GM03348 (cell line): ENCODE results near the gene KCNN4.
"Not testable (repeated sequence)": the region's sequence is repeated elsewhere in the genome, so short reads cannot be mapped to it uniquely, and the experiment has no call there.

Source experiments
- DNase-seq: peaks from one replicate; pipeline ENCODE4 v3.0.0; 2012; ENCODE audit warnings: low spot score

KCNN4 gene

GRCh38 chr19:43780706-43781525 is at the start of gene KCNN4:
KCNN4 (minus strand) TSS chr19:43780973; CDS start chr19:43780861, 112 bp downstream.
- peak; percentile 28 for DNase-seq

GRCh38 chr19:43826787-43827754 is 46.3 kb upstream of the KCNN4 start, which contains the start of gene ZNF283:
ZNF283 (plus strand) TSS chr19:43827321; CDS start chr19:43833505, 6,184 bp downstream.
- peak; percentile 95 for DNase-seq

DNA sequence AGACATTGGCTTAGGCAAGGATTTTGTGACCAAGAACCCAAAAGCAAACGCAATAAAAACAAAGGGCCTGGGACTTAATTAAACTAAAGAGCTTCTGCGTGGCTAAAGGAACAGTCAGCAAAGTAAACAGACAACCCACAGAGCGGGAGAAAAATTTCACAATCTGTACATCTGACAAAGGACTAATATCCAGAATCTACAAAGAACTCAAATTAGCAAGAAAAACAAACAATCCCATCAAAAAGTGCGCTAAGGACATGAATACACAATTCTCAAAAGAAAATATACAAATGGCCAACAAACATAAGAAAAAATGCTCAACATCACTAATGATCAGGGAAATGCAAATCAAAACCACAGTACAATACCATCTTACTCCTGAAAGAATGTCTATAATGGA is 43.8 kb upstream of the KCNN4 start:
- DNase-seq = not testable (repeated sequence)

- not testable (repeated sequence) for DNase-seq
Measured at GRCh38 chr19:43823856-43824255, 43.1 kb upstream of the KCNN4 start.

DNA sequence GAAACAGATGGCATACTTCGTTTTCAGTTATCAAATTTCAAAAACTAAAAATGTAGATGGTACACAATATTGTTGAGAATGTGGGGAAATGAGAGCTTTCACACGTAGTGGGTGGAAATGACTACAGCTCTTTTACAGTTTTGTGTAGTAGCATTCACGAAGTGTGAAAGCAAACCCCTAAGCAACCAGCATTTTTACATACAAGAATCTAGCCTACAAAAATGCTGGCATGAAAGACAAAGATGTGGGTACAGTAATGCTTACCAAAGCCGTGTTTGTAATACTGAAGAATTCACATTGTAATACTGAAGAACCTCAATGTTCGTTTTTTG is 40.1 kb upstream of the KCNN4 start:
- DNase-seq = no peak

- peak; percentile 34 for DNase-seq
Measured at GRCh38 chr19:43820098-43820883, 39.5 kb upstream of the KCNN4 start.

DNA sequence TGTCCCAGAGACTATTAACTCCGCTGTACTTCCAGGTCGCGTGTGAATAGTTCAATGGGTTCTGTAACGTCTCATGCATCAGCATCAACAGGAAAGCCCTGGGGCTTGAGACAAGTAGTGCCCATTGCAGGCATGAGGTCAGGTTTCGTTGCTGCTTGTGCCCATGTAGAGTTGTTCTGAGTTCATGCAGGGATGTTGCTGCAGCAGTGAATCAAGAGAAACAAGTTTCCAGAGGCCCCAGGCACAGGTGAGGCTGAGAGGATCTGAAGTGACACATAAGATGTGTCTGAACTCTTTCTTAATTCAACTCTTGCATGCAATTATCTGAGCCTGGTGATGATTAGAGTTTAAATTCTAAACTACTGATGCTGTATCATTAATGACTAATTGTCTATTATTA is 37.7 kb upstream of the KCNN4 start:
- DNase-seq = no peak

DNA sequence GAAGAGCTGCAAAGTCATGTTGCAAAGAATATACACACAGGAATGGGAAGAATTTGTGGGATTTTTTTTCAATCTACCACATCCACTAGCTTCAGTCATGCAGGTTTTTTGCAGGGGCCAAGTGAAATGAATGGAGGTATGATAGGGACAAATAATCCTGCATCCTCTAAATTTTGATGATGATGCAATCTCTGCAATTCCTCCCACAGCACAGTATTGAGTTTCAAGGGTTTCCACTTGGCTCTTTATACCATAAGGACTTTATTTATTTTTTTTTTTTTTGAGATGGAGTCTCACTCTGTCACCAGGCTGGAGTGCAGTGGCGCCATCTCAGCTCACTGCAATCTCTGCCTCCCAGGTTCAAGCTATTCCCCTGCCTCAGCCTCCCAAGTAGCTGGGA is 36.7 kb upstream of the KCNN4 start:
- not testable (repeated sequence) for DNase-seq

DNA sequence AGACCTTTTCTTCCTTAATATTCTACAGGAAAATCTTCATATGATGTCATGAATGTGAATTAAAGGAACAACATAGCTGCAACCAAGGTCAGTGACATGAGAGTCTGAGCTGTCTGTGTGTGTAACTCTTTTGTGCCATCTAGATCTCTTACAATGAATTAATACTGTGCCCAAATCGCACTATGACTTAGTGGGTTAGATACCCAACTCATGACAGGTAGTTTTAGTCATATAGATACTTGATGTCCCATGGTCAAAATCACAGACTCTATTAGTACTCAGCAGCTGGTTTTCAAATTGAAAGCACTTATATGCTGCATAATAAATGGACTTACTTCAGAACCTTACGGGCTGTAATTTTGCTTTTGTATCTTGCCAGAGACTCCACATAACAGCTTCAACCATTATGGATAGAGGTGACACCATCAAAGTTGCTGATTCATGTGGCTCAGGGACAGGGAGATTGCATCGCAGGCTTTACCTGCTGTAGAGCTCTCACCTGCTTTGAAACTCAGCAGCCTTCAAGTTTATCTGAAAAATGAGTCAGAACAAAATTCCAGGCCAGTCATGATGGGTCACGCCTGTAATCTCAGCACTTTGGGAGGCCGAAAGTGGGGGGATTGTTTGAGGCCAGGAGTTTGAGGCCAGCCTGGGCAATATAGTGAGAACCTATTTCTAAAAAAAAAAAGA is 34.0 kb upstream of the KCNN4 start:
- DNase-seq = no peak

DNA sequence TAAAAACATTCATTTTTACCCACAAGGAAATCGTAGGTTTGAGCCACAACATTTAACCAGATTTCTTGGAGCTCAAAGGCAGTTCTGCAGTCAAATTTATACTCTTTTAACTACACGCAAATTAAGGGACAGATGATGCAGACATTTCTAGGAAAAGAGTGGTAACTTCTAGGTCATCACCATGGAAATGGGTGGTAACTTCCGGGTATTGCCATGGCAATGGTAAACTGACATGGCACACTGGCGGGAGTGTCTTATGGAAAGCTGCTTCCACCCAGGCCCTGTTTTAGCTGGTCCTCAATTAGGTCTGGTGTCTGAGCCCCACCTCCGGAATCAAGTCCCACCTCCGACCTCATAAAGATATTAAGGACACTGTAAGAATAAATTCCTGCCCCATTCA is 31.9 kb upstream of the KCNN4 start:
- DNase-seq = no peak

DNA sequence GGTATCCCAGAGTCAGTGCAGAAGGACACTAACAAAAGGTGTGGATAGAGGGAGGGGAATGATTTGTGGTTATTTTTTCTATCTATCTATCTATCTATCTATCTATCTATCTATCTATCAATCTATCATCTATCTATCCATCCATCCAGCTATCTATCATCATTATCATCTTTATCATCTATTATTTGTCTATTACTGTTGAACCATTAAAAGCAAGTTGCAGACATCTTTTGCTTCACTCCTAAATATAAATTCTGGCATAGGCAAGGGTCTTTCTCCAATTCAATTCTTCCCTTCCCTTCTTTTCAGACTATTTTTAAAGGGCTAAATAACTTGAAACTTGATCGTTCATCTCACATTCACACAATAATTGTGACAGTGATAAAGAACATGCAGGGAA is 31.5 kb upstream of the KCNN4 start:
- DNase-seq = no peak

DNA sequence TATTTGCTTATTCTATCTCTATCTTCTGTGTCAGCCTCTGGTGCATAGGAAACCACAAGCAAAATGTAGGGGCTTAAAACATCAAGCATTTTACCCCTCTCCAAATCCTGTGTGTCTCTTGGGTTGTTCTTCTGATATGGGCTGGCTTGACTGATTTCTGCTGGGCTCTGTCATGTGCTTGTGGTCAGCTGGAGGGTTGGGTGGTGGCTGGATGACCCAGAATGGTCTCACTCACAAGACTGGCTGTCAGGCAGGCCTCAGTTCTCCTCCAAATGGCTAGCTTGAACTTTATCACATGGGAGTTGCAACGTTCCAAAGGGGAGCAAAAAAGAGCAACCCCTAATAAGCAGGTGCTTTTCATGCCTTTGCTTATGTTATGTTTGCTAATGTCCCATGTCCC is 31.1 kb upstream of the KCNN4 start:
- no peak for DNase-seq

DNA sequence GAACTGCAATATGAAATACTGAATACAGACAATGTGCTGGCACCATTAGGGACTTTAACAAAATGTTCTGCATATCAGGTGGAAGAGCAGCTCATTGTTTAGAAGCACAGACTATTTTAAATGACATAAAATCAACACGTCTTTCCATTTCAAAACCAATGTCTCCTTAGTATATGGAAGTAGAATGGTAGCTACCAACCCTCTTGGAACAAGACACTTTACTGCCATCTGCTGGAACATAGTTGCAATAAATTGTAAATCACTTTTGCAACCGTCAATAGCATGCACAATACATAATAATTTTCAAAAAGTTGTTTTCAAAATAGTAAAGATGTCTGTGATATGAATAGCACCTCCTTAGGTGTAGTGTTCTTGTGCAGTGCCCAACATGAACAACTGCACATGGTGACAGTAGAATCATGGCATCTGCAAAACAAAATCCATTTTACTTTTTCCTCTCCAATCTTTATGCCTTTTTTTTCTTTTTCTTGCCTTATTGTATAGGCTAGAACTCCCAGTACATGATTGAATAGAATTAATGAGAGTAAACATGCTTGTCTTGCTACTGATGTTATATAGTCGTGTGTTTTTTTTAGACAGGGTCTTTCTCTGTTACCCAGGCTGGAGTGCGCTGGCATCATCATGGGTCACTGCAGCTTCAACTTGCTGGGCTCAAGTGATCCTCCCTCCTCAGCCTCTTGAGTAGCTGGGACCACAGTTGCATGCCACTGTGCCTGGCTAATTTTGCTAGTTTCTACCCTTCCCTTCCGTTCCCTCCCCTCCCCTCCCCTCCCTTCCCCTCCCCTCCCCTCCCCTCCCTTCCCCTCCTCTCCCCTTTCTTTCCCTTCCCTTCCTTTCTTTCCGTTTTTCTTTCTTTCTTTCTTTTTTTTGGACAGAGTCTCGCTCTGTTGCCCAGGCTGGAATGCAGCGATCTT is 29.3 kb upstream of the KCNN4 start:
- DNase-seq = peak; percentile 68

DNA sequence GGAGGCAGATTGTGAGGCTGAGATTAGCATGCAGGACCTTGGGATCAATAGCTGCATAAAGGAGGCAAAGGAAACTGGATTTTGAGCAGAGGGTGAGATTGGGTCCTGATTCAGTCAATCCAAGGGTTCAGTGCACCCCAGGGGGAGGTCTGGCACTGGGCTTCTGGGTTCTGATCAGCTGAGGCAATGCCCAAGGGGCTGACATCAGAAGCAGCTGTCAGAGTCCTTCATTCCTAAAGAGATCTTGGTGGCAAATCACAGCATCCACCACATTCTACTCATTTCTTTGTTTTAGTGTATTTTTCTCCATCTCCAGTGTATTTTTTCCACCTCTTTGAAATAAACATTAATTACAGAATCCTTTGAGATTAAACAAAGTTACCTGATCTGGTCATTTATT is 26.9 kb upstream of the KCNN4 start:
- DNase-seq = no peak

GRCh38 chr19:43806848-43807247 is 26.1 kb upstream of the KCNN4 start:
- no peak for DNase-seq

DNA sequence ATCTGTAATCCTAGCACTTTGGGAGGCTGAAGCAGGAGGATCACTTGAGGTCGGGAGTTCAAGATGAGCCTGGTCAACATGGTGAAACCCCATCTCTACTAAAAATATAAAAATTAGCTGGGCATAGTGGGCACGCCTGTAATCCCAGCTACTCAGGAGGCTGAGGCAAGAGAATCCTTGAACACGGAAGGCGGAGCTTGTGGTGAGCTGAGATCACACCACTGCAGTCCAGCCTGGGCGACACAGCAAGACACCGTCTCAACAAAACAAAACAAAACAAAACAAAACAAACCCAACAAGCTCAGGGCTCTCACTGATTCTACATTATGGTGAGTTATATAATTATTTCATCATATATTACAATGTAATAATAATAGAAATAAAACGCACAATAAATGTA is 25.6 kb upstream of the KCNN4 start:
- not testable (repeated sequence) for DNase-seq

- no peak for DNase-seq
Measured at GRCh38 chr19:43804432-43804831, 23.7 kb upstream of the KCNN4 start.

DNA sequence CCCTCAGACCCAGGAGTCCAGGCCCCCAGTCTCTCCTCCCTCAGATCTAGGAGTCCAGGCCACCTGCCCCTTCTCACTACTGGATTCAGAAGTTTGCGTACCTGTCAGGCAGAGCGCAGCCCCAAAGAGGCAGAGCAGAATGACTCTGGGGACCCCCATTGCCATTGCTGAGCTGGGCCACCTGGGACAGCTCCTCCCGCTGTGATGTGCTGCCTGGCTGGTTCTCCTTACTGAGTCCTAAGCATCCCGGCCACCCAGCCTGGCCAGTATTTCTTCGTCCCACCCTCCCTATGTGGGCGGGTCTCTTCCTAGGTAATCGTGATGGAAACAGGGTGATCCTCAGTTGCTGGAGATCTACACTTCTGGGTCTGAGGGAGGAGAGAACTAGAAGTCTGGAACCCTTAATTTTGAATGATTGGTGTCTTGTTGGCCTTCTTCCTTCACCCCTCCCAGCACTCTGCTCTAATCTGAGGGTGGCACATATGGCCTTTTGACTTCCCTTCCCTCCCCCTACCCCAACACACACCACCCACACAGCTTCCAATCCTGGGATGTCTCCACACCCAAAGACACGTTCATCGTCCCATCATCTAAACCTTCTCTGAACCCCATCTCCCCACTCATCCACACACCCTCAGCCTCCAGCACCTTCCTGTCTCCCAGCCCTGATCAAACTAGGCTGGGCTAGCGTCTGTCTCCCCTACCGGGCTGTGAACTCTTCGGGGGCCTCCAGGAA is 21.6 kb upstream of the KCNN4 start, which contains the start of gene LYPD5:
TSS of gene LYPD5 (minus strand) at position 232 of the 736 bp plus-strand sequence. CDS start at position 165, 67 bp downstream.
- DNase-seq = no peak

GRCh38 chr19:43799502-43800142 is 18.8 kb upstream of the KCNN4 start:
- no peak for DNase-seq
